HepG2 (cell line): ENCODE results near the gene TXNDC11. TPM values are rescaled to one million over a fixed set of nuclear protein-coding genes. Genes with fewer than 3 reads are reported as not detected.

Source experiments
- ATAC-seq: fragments of 200-7000 bp; cut with Tn5 transposase; 3 replicates; pipeline ENCODE4 v1.9.1; 2020; ENCODE audit warnings: mild to moderate bottlenecking, moderate library complexity
- BruUV-seq: library from RNA; stranded (reverse); fragments of 400-500 nt; replicated peaks from 2 replicates; lab custom pipeline; 2021; lab: Mats Ljungman, UMichigan
- CTCF ChIA-PET: fragments of 300-600 bp; formaldehyde crosslinking; extraction: SDS; loops from one replicate; lab custom pipeline; 2021; ENCODE audit warnings: low total read pairs, inconsistent platforms, low intra/inter-chr PET ratio; lab: Yijun Ruan, JAX
- POLR2A ChIA-PET: fragments of 350-600 bp; sonication (Branson Sonifier 250); formaldehyde crosslinking; loops from one replicate; lab custom pipeline; 2020; ENCODE audit warnings: antibody characterized with exemption, inconsistent platforms; lab: Yijun Ruan, JAX
- DNase-seq: peaks from one replicate; pipeline ENCODE4 v3.0.0-alpha.2; 2015; ENCODE audit warnings: low spot score
- FAIRE-seq: peaks from 3 replicates; lab custom pipeline; 2011; peaks lifted over from hg19 to GRCh38; lab: Jason Lieb, UNC
- H2AFZ ChIP-seq: one replicate; pipeline ENCODE4 v1.6.1; 2011; ENCODE audit warnings: low read length, inconsistent platforms
- H3K27ac ChIP-seq: fragments of 300-600 bp; 3 replicates; pipeline ENCODE4 v1.8.0; 2011; ENCODE audit warnings: mixed run types, mild to moderate bottlenecking, mixed read lengths, low read length, inconsistent platforms; ENCODE audit not compliant: insufficient read depth; ENCODE audit errors: extremely low read length
- H3K27me3 ChIP-seq, 2 experiments: fragments of 200-600 bp in 1 of 2; 2 replicates in 1 of 2; 3 replicates in 1 of 2; pipeline versions ENCODE4 v1.6.0 to v1.8.0; 2011; ENCODE audit warnings: low read length in 2 of 2, mild to moderate bottlenecking in 2 of 2, moderate library complexity in 2 of 2, inconsistent platforms in 1 of 2; ENCODE audit not compliant: insufficient read depth in 2 of 2, control insufficient read depth in 1 of 2
- H3K36me3 ChIP-seq, 2 experiments: fragments of 200-600 bp in 1 of 2; replicated peaks in 1 of 2; 2 replicates in 1 of 2; 3 replicates in 1 of 2; pipeline versions ENCODE4 v1.5.1 to v1.8.0; 2011; ENCODE audit warnings: low read length in 2 of 2, inconsistent platforms in 1 of 2; ENCODE audit not compliant: insufficient read depth in 2 of 2, control insufficient read depth in 1 of 2
- H3K4me1 ChIP-seq: 2 replicates; pipeline ENCODE4 v1.5.1; 2012; ENCODE audit warnings: low read length, inconsistent platforms; ENCODE audit not compliant: insufficient read depth
- H3K4me2 ChIP-seq: 2 replicates; pipeline ENCODE4 v1.6.0; 2011; ENCODE audit warnings: low read depth, low read length, inconsistent platforms
- H3K4me3 ChIP-seq, 3 experiments: fragments of 200-600 bp in 1 of 3; sonication (generic), shearing (Covaris generic) in 1 of 3; replicated peaks in 1 of 3; 2 replicates each; pipeline ENCODE4 v1.5.1; 2011 to 2016; ENCODE audit warnings: low read length in 3 of 3, inconsistent platforms in 2 of 3, low read depth in 2 of 3, mild to moderate bottlenecking in 2 of 3, control low read depth in 1 of 3, mixed read lengths in 1 of 3; ENCODE audit not compliant: insufficient read depth in 1 of 3
- H3K79me2 ChIP-seq: one replicate; pipeline ENCODE4 v1.6.1; 2011; ENCODE audit warnings: low read length, inconsistent platforms; ENCODE audit not compliant: insufficient read depth
- H3K9ac ChIP-seq: 2 replicates; pipeline ENCODE4 v1.6.0; 2011; ENCODE audit warnings: mild to moderate bottlenecking, low read depth, low read length, inconsistent platforms; ENCODE audit not compliant: insufficient read depth
- H3K9me3 ChIP-seq: 2 replicates; pipeline ENCODE4 v1.5.1; 2012; ENCODE audit warnings: mild to moderate bottlenecking, low read length
- H4K20me1 ChIP-seq: 2 replicates; pipeline ENCODE4 v1.6.0; 2011; ENCODE audit warnings: inconsistent platforms, mild to moderate bottlenecking, low read length, moderate library complexity; ENCODE audit not compliant: insufficient read depth
- GPN1 ChIP-seq: sonication (generic); formaldehyde crosslinking; IDR thresholded peaks from 2 replicates; pipeline ENCODE4 v1.5.1; 2020; ENCODE audit warnings: missing genetic modification reagents, borderline replicate concordance
- HIVEP1 ChIP-seq: sonication (generic); formaldehyde crosslinking; IDR thresholded peaks from 2 replicates; pipeline ENCODE4 v1.4.0; 2020; ENCODE audit warnings: mild to moderate bottlenecking, missing genetic modification reagents
- NRL ChIP-seq: sonication (generic); formaldehyde crosslinking; IDR thresholded peaks from 2 replicates; pipeline ENCODE4 v1.5.0; 2020; ENCODE audit warnings: missing genetic modification reagents, mild to moderate bottlenecking, moderate library complexity, borderline replicate concordance
- SMAD3 ChIP-seq: sonication (generic); formaldehyde crosslinking; IDR thresholded peaks from 2 replicates; pipeline ENCODE4 v1.4.0; 2020; ENCODE audit warnings: missing genetic modification reagents
- SOX13 ChIP-seq, 3 experiments: fragments of 450-650 bp in 1 of 3; sonication (generic) in 1 of 3; formaldehyde crosslinking in 1 of 3; IDR thresholded peaks in 2 of 3; conservative IDR thresholded peaks in 1 of 3; 2 replicates each; pipeline versions ENCODE4 v1.5.0 to v1.6.1; 2016 to 2020; ENCODE audit warnings: antibody characterized with exemption in 1 of 3, mild to moderate bottlenecking in 1 of 3, missing compliant biosample characterization in 1 of 3, missing genetic modification reagents in 1 of 3, moderate library complexity in 1 of 3
- SOX5 ChIP-seq: IDR thresholded peaks from 2 replicates; pipeline ENCODE4 v1.6.1; 2016; ENCODE audit warnings: borderline replicate concordance
- SOX6 ChIP-seq, 2 experiments: fragments of 450-650 bp in 1 of 2; sonication (generic) in 1 of 2; formaldehyde crosslinking in 1 of 2; IDR thresholded peaks; 2 replicates each; pipeline versions ENCODE4 v1.4.0 to v1.6.1; 2017 to 2020; ENCODE audit warnings: antibody characterized with exemption in 1 of 2, mild to moderate bottlenecking in 1 of 2, missing genetic modification reagents in 1 of 2
- ZFY ChIP-seq: sonication (generic); formaldehyde crosslinking; IDR thresholded peaks from 2 replicates; pipeline ENCODE4 v1.4.0; 2020; ENCODE audit warnings: missing genetic modification reagents
- ZNF484 ChIP-seq: sonication (generic); formaldehyde crosslinking; IDR thresholded peaks from 2 replicates; pipeline ENCODE4 v1.5.1; 2020; ENCODE audit warnings: mild to moderate bottlenecking, low read depth, missing genetic modification reagents, borderline replicate concordance
- ZNF589 ChIP-seq: sonication (generic); formaldehyde crosslinking; conservative IDR thresholded peaks from 2 replicates; pipeline ENCODE4 v1.8.0; 2022; ENCODE audit warnings: mild to moderate bottlenecking, moderate library complexity, missing genetic modification reagents
- WGBS: methylation state at CpG from one replicate; pipeline ENCODE4 v1.1.6; 2017; ENCODE audit warnings: low lambda C conversion rate; 5-methylcytosine and 5-hydroxymethylcytosine counted together
- in situ Hi-C: cut with HindIII; loops from 2 replicates; pipeline ENCODE4 v1.10.0; 2017; ENCODE audit warnings: low pct_unique_long_range_greater_than_20kb; ENCODE audit not compliant: extremely low pct_ligation_motif_present
- intact Hi-C: fragments of 100-400 bp; cut with micrococcal nuclease; formaldehyde crosslinking; loops from one replicate; pipeline ENCODE4 v1.10.0; 2022; ENCODE audit not compliant: unreplicated experiment
- polyA plus RNA-seq, 8 experiments: library from polyadenylated mRNA; depleted of rRNA in 3 of 8; stranded (reverse) in 7 of 8; unstranded in 1 of 8; fragments of >200 nt; fragmentation: Illumina TruSeq in 4 of 8; extraction: Trizol in 4 of 8; gene quantifications; 2 replicates each; pipeline versions ENCODE4 v1.2.1 to v1.2.3, GENCODE V29; 2011 to 2016; ENCODE audit warnings: low read depth in 4 of 8, missing spikeins in 1 of 8, mixed read lengths in 1 of 8; ENCODE audit not compliant: insufficient read depth in 1 of 8
- total RNA-seq, 5 experiments: library from RNA; depleted of rRNA; stranded (reverse); fragments of >200 nt; fragmentation: Illumina TruSeq; extraction: Trizol; gene quantifications; 2 replicates each; pipeline ENCODE4 v1.2.3, GENCODE V29; 2016; ENCODE audit warnings: low read depth in 1 of 5
- TF ChIP-seq, protein P1 (sequence below): sonication (generic); formaldehyde crosslinking; IDR thresholded peaks from 2 replicates; pipeline ENCODE4 v1.8.1; 2023; ENCODE audit warnings: mild to moderate bottlenecking, missing genetic modification reagents
- TF ChIP-seq, protein P2 (sequence below): sonication (generic); formaldehyde crosslinking; IDR thresholded peaks from 2 replicates; pipeline ENCODE4 v1.4.0; 2020; ENCODE audit warnings: missing genetic modification reagents
- TF ChIP-seq, protein P3 (sequence below): sonication (generic); formaldehyde crosslinking; IDR thresholded peaks from 2 replicates; pipeline ENCODE4 v1.4.0; 2020; ENCODE audit warnings: missing genetic modification reagents, mild to moderate bottlenecking, borderline replicate concordance

TXNDC11 gene
- total and polyA plus RNA-seq, 2 of the 13 experiments (the other 11 are each of a cell fraction or from before 2014, with no cell fraction given): 74.9 to 123 TPM

DNA sequence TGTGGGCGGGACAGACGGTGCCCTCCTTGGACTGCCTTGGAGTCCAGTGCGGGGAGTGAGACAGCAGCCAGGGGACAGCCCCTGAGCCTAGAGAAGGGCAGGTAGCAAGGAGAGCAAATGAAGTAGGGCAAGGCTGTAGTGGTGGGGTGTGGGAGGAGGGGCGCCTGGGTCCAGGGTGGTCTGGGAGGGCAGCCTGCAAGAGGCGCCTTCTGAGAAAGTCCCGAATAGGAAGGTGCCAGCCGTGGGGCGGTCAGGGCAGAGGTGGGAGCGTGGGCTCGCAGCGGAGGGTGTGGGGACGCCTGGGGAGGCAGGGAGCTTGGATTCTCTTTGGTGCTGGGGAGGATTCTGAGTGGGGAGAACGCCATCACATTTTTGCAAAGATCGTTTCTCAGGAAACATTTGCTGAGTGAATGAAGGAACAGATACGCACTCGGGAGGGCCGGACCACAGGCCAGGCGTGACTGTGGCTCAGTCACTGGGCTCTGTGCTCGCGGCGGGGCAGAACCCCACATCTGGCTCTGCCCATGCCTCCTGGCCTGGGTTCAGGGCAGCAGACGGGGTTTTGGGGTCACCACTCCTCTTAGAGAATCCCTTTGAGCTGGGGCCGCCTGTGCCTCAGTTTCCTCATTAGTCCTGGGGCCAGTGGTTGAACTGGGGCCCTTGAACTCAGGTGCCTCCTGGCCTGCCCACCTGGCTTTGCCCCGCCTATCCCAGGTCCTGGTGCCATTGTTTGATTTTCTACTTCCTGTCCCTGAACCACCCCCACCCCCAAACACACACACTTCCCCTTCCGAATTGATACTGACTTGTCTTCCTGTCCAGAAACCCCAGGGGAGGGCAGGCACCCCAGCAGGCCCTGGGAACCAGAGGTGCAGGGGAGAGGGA is 70.2 kb downstream of the TXNDC11 start:
- peaks cover 4% of the 10 kb centered on the region; the same call in 1 of the 2 replicates for H4K20me1 ChIP-seq
- TF ChIP-seq GPN1 (no peak), SOX13 (IDR thresholded peaks at IDR 0.05) (no peak), SOX13 (CRISPR knock-in tag; conservative IDR thresholded peaks at IDR 0.05 in 1 of 2, IDR thresholded peaks at IDR 0.05 in 1 of 2) (0 out of 4 replicates have a peak, but pooled peaks of 1 of the 2 experiments have one; percentile 11), SOX5 (CRISPR knock-in tag) (0 out of 2 replicates have a peak, but pooled peaks have one; percentile 32), NRL (no peak), HIVEP1 (CRISPR knock-in tag) (0 out of 2 replicates have a peak, but pooled peaks have one; percentile 30), ZNF589 (CRISPR knock-in tag) (0 out of 2 replicates have a peak, but pooled peaks have one; percentile 21), SMAD3 (CRISPR knock-in tag) (no peak), ZFY (CRISPR knock-in tag) (0 out of 2 replicates have a peak, but pooled peaks have one; percentile 24), SOX6 (IDR thresholded peaks at IDR 0.05) (no peak), SOX6 (CRISPR knock-in tag; IDR thresholded peaks at IDR 0.05) (peak; percentile 35; the same call in 1 of the 2 replicates), ZNF484 (CRISPR knock-in tag) (no peak)
- TF ChIP-seq, protein P1, sequence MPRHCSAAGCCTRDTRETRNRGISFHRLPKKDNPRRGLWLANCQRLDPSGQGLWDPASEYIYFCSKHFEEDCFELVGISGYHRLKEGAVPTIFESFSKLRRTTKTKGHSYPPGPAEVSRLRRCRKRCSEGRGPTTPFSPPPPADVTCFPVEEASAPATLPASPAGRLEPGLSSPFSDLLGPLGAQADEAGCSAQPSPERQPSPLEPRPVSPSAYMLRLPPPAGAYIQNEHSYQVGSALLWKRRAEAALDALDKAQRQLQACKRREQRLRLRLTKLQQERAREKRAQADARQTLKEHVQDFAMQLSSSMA: no peak
- TF ChIP-seq, protein P2, sequence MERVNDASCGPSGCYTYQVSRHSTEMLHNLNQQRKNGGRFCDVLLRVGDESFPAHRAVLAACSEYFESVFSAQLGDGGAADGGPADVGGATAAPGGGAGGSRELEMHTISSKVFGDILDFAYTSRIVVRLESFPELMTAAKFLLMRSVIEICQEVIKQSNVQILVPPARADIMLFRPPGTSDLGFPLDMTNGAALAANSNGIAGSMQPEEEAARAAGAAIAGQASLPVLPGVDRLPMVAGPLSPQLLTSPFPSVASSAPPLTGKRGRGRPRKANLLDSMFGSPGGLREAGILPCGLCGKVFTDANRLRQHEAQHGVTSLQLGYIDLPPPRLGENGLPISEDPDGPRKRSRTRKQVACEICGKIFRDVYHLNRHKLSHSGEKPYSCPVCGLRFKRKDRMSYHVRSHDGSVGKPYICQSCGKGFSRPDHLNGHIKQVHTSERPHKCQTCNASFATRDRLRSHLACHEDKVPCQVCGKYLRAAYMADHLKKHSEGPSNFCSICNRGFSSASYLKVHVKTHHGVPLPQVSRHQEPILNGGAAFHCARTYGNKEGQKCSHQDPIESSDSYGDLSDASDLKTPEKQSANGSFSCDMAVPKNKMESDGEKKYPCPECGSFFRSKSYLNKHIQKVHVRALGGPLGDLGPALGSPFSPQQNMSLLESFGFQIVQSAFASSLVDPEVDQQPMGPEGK: peak; percentile 23; the same call in 1 of the 2 replicates
- TF ChIP-seq, protein P3, sequence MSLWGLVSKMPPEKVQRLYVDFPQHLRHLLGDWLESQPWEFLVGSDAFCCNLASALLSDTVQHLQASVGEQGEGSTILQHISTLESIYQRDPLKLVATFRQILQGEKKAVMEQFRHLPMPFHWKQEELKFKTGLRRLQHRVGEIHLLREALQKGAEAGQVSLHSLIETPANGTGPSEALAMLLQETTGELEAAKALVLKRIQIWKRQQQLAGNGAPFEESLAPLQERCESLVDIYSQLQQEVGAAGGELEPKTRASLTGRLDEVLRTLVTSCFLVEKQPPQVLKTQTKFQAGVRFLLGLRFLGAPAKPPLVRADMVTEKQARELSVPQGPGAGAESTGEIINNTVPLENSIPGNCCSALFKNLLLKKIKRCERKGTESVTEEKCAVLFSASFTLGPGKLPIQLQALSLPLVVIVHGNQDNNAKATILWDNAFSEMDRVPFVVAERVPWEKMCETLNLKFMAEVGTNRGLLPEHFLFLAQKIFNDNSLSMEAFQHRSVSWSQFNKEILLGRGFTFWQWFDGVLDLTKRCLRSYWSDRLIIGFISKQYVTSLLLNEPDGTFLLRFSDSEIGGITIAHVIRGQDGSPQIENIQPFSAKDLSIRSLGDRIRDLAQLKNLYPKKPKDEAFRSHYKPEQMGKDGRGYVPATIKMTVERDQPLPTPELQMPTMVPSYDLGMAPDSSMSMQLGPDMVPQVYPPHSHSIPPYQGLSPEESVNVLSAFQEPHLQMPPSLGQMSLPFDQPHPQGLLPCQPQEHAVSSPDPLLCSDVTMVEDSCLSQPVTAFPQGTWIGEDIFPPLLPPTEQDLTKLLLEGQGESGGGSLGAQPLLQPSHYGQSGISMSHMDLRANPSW: no peak
- TF ChIP-seq, all 625 proteins: peak for 7
- no peak overlapping the region for H3K27ac ChIP-seq
- ChIA-PET POLR2A (no interaction called here), CTCF (no interaction called here)
- H3K36me3 ChIP-seq: peaks cover 7 to 12% of the 10 kb centered on the region in 2 experiments
- in situ Hi-C loops: no loop called here
- H2AFZ ChIP-seq: no peak overlapping the region
- no peak overlapping the region for H3K4me3 ChIP-seq
- intact Hi-C loops: no loop called here
- no TSS peak for BruUV-seq
- H3K27me3 ChIP-seq: peaks cover 0 to 4% of the 10 kb centered on the region in 2 experiments; a peak in 1 of 5 replicates
- FAIRE-seq (no peak), ATAC-seq (no peak), DNase-seq (no peak)
- H3K9me3 ChIP-seq: no peaks in the 10 kb centered on the region
- H3K4me1 ChIP-seq: peaks cover 56% of the 10 kb centered on the region
- no peak overlapping the region for H3K4me2 ChIP-seq
- no peaks in the 10 kb centered on the region for H3K79me2 ChIP-seq
- H3K9ac ChIP-seq: no peak overlapping the region
- WGBS: 92% methylated on average over 24 of the region's 25 CpGs
